H1 (cell line): ENCODE data around the gene DPYD. TPM values are rescaled to one million over a fixed set of nuclear protein-coding genes. Genes with fewer than 3 reads are reported as not detected.

Source experiments
- CTCF ChIA-PET: fragments of 300-600 bp; sonication (Branson Sonifier 250); formaldehyde crosslinking; loops from one replicate; lab custom pipeline; 2021; ENCODE audit not compliant: partially characterized antibody; lab: Charles Lee
- POLR2A ChIA-PET: fragments of 300-600 bp; sonication (Branson Sonifier 250); formaldehyde crosslinking; loops from one replicate; lab custom pipeline; 2021; ENCODE audit warnings: inconsistent platforms; ENCODE audit not compliant: partially characterized antibody; lab: Charles Lee
- DNase-seq, 2 experiments: peaks; one replicate each; pipeline versions ENCODE4 v3.0.0 to v3.0.0-alpha.2; 2010 to 2022; ENCODE audit warnings: low spot score in 2 of 2, low read depth in 1 of 2, mixed read lengths in 1 of 2
- FAIRE-seq: peaks from 2 replicates; lab custom pipeline; 2011; peaks lifted over from hg19 to GRCh38; lab: Jason Lieb, UNC
- H2AFZ ChIP-seq: 2 replicates; pipeline ENCODE4 v1.8.1; 2012; ENCODE audit warnings: low read length, inconsistent platforms
- H2AK5ac ChIP-seq: 2 replicates; pipeline ENCODE4 v1.6.1; 2013; ENCODE audit warnings: low read depth, low read length
- H2BK120ac ChIP-seq: replicated peaks from 2 replicates; pipeline ENCODE3; 2013; ENCODE audit warnings: low read depth, low read length, inconsistent platforms
- H2BK12ac ChIP-seq: 2 replicates; pipeline ENCODE4 v1.6.1; 2013; ENCODE audit warnings: low read depth, low read length
- H2BK15ac ChIP-seq: 2 replicates; pipeline ENCODE4 v1.6.1; 2013; ENCODE audit warnings: low read length
- H2BK20ac ChIP-seq: 2 replicates; pipeline ENCODE4 v1.6.1; 2013; ENCODE audit warnings: low read length
- H2BK5ac ChIP-seq: 2 replicates; pipeline ENCODE4 v1.6.1; 2013; ENCODE audit warnings: low read depth, low read length
- H3K14ac ChIP-seq: 2 replicates; pipeline ENCODE4 v1.6.1; 2013; ENCODE audit warnings: inconsistent platforms; ENCODE audit not compliant: insufficient read length
- H3K18ac ChIP-seq: 2 replicates; pipeline ENCODE4 v1.6.1; 2013; ENCODE audit warnings: low read length; ENCODE audit errors: extremely low read depth
- H3K23ac ChIP-seq: 2 replicates; pipeline ENCODE4 v1.6.1; 2013; ENCODE audit warnings: inconsistent platforms; ENCODE audit not compliant: insufficient read length
- H3K23me2 ChIP-seq: 2 replicates; pipeline ENCODE4 v1.6.1; 2013; ENCODE audit warnings: low read depth, low read length
- H3K27ac ChIP-seq: 2 replicates; pipeline ENCODE4 v1.6.1; 2011; ENCODE audit warnings: low read depth, low read length, inconsistent platforms
- H3K27me3 ChIP-seq, 4 experiments: replicated peaks in 1 of 4; 1 replicate in 1 of 4; 2 replicates in 3 of 4; pipeline versions ENCODE4 v1.6.1 to v1.8.1; 2011 to 2013; ENCODE audit warnings: low read length in 3 of 4, mild to moderate bottlenecking in 3 of 4, inconsistent platforms in 2 of 4, mixed read lengths in 2 of 4, moderate library complexity in 1 of 4; ENCODE audit not compliant: control insufficient read depth in 3 of 4, insufficient read depth in 3 of 4; ENCODE audit errors: extremely low read depth in 1 of 4
- H3K36me3 ChIP-seq, 4 experiments: 2 replicates each; pipeline versions ENCODE4 v1.6.1 to v1.8.1; 2011 to 2013; ENCODE audit warnings: mild to moderate bottlenecking in 4 of 4, low read length in 3 of 4, moderate library complexity in 2 of 4, control low read depth in 1 of 4, inconsistent platforms in 1 of 4; ENCODE audit not compliant: insufficient read depth in 4 of 4, control insufficient read depth in 2 of 4
- H3K4ac ChIP-seq: replicated peaks from 2 replicates; pipeline ENCODE3; 2013; ENCODE audit warnings: low read length, low read depth, mixed read lengths, inconsistent platforms; ENCODE audit not compliant: insufficient read length
- H3K4me1 ChIP-seq, 4 experiments: replicated peaks in 1 of 4; 1 replicate in 1 of 4; 2 replicates in 3 of 4; pipeline versions ENCODE4 v1.6.1 to v1.8.1; 2011 to 2013; ENCODE audit warnings: low read length in 3 of 4, inconsistent platforms in 2 of 4, mixed read lengths in 1 of 4; ENCODE audit not compliant: insufficient read depth in 4 of 4, control insufficient read depth in 3 of 4
- H3K4me2 ChIP-seq, 2 experiments: 2 replicates each; pipeline versions ENCODE4 v1.6.1 to v1.8.1; 2011 to 2013; ENCODE audit warnings: low read depth in 2 of 2, low read length in 2 of 2, control low read depth in 1 of 2, inconsistent platforms in 1 of 2, mild to moderate bottlenecking in 1 of 2; ENCODE audit not compliant: insufficient read depth in 1 of 2
- H3K4me3 ChIP-seq, 4 experiments: fragments of 200-600, 300-600 bp in 1 of 4; sonication (generic), shearing (Covaris generic), sonication (Bioruptor Twin) in 1 of 4; 2 replicates each; pipeline versions ENCODE4 v1.5.1 to v1.8.1; 2011 to 2016; ENCODE audit warnings: low read length in 4 of 4, low read depth in 3 of 4, control low read depth in 2 of 4, inconsistent platforms in 2 of 4, mild to moderate bottlenecking in 2 of 4, mixed read lengths in 1 of 4, moderate library complexity in 1 of 4; ENCODE audit not compliant: insufficient read depth in 2 of 4; ENCODE audit errors: extremely low read depth in 1 of 4
- H3K56ac ChIP-seq: replicated peaks from 2 replicates; pipeline ENCODE3; 2013; ENCODE audit warnings: low read depth, mild to moderate bottlenecking, mixed read lengths, low read length, inconsistent platforms; ENCODE audit not compliant: insufficient read length
- H3K79me1 ChIP-seq: 2 replicates; pipeline ENCODE4 v1.6.1; 2013; ENCODE audit warnings: low read depth, low read length, control low read depth
- H3K79me2 ChIP-seq, 2 experiments: 2 replicates each; pipeline versions ENCODE4 v1.6.1 to v1.8.1; 2012 to 2013; ENCODE audit warnings: low read length in 2 of 2, mild to moderate bottlenecking in 2 of 2, inconsistent platforms in 1 of 2; ENCODE audit not compliant: insufficient read depth in 2 of 2, control insufficient read depth in 1 of 2
- H3K9ac ChIP-seq, 4 experiments: replicated peaks in 1 of 4; 1 replicate in 1 of 4; 2 replicates in 3 of 4; pipeline versions ENCODE4 v1.6.1 to v1.8.1; 2011 to 2013; ENCODE audit warnings: low read depth in 3 of 4, low read length in 3 of 4, control low read depth in 2 of 4, mild to moderate bottlenecking in 2 of 4, moderate library complexity in 2 of 4, inconsistent platforms in 1 of 4; ENCODE audit errors: extremely low read depth in 1 of 4
- H3K9me3 ChIP-seq, 2 experiments: 2 replicates each; pipeline versions ENCODE4 v1.6.1 to v1.8.1; 2012 to 2013; ENCODE audit warnings: mild to moderate bottlenecking in 2 of 2, moderate library complexity in 2 of 2, control low read depth in 1 of 2, inconsistent platforms in 1 of 2, low read depth in 1 of 2, low read length in 1 of 2, mixed read lengths in 1 of 2; ENCODE audit not compliant: insufficient read depth in 2 of 2
- H4K20me1 ChIP-seq, 2 experiments: replicated peaks in 1 of 2; 2 replicates each; pipeline versions ENCODE3 to v1.8.1; 2011 to 2013; ENCODE audit warnings: inconsistent platforms in 2 of 2, low read length in 2 of 2, mild to moderate bottlenecking in 1 of 2; ENCODE audit not compliant: insufficient read depth in 2 of 2, control insufficient read depth in 1 of 2
- H4K5ac ChIP-seq: 2 replicates; pipeline ENCODE4 v1.6.1; 2013; ENCODE audit warnings: low read length, low read depth, mixed read lengths, inconsistent platforms; ENCODE audit not compliant: insufficient read length
- H4K8ac ChIP-seq: 2 replicates; pipeline ENCODE4 v1.8.0; 2013; ENCODE audit warnings: mild to moderate bottlenecking, moderate library complexity, low read length, inconsistent platforms; ENCODE audit not compliant: insufficient read depth; ENCODE audit errors: extremely low read depth
- H4K91ac ChIP-seq: replicated peaks from 2 replicates; pipeline ENCODE3; 2013; ENCODE audit warnings: low read length, mixed read lengths, inconsistent platforms; ENCODE audit not compliant: insufficient read length
- BACH1 ChIP-seq: IDR thresholded peaks from 2 replicates; pipeline ENCODE4 v1.6.1; 2012; ENCODE audit warnings: low read length, improper control_type of control experiment
- CBX8 ChIP-seq: fragments of 300-800, 300-1000 bp; sonication (generic); IDR thresholded peaks from 2 replicates; pipeline ENCODE4 v1.7.1; 2016; ENCODE audit warnings: low read depth, low read length, borderline replicate concordance
- EGR1 ChIP-seq: IDR thresholded peaks from 2 replicates; pipeline ENCODE4 v1.6.1; 2011; ENCODE audit warnings: low read depth, low read length, borderline replicate concordance
- RXRA ChIP-seq: IDR thresholded peaks from 2 replicates; pipeline ENCODE4 v1.6.1; 2011; ENCODE audit warnings: low read depth, mild to moderate bottlenecking, low read length, moderate library complexity; ENCODE audit not compliant: insufficient read depth
- WGBS, 2 experiments: shearing (Covaris generic) in 1 of 2; methylation state at CpG; one replicate each; pipeline versions ENCODE4 v1.1.6 to v1.1.7; 2013 to 2015; ENCODE audit warnings: low lambda C conversion rate in 2 of 2, mixed read lengths in 2 of 2, inconsistent platforms in 1 of 2, low coverage in 1 of 2, missing lambda C conversion rate in 1 of 2; ENCODE audit not compliant: insufficient replicate concordance in 2 of 2, insufficient coverage in 1 of 2, insufficient read length in 1 of 2; ENCODE audit errors: extremely low coverage in 1 of 2, missing lambda C conversion rate in 1 of 2; 5-methylcytosine and 5-hydroxymethylcytosine counted together
- polyA plus RNA-seq, 7 experiments: library from polyadenylated mRNA; depleted of rRNA in 3 of 7; stranded (reverse) in 5 of 7; unstranded in 2 of 7; fragments of >200 nt in 5 of 7; fragments of 200-250 nt in 2 of 7; gene quantifications; 1 replicate in 5 of 7; 2 replicates in 1 of 7; 4 replicates in 1 of 7; pipeline versions ENCODE4 v1.2.1 to v1.2.3, GENCODE V29; 2011 to 2013; ENCODE audit warnings: missing spikeins in 2 of 7, mixed read lengths in 2 of 7
- total RNA-seq: library from RNA; stranded (reverse); fragmentation: NEBNext Ultra II Directional; extraction: Animal tissue kit (Norgen Biotek cat#: 25700); gene quantifications from 2 replicates; pipeline ENCODE4 v1.2.1, GENCODE V29; 2021

DPYD gene
- total and polyA plus RNA-seq, 2 of the 8 experiments (the other 6 are each of a cell fraction or from before 2014, with no cell fraction given), result 0.29 to 0.73 TPM

- no peak for DNase-seq
- ChIA-PET POLR2A (no interaction called here), CTCF (interaction anchor here (1.1 kb wide), 2 partner anchors 15 to 267 kb away, joined by 4 to 6 read pairs; no protein-coding TSS in a partner anchor)
- H3K56ac ChIP-seq, result no peak overlapping the region
- no peaks in the 10 kb centered on the region for H3K79me1 ChIP-seq
- no peak overlapping the region for H3K4me2 ChIP-seq
- no peak overlapping the region for H4K91ac ChIP-seq
- H3K36me3 ChIP-seq, result no peaks in the 10 kb centered on the region
- no peak overlapping the region for H3K23ac ChIP-seq
- no peaks in the 10 kb centered on the region for H3K4me1 ChIP-seq
- H2BK12ac ChIP-seq, result no peak overlapping the region
- H3K79me2 ChIP-seq, result no peaks in the 10 kb centered on the region
- no peak overlapping the region for H2BK5ac ChIP-seq
- H2BK120ac ChIP-seq, result no peak overlapping the region
- no peak overlapping the region for H4K5ac ChIP-seq
- H3K23me2 ChIP-seq, result no peaks in the 10 kb centered on the region; the same call in 1 of the 2 replicates
- no peak overlapping the region for H4K8ac ChIP-seq
- H2BK20ac ChIP-seq, result no peak overlapping the region
- H2BK15ac ChIP-seq, result no peak overlapping the region
- no peak overlapping the region for H3K9ac ChIP-seq
- no peak overlapping the region for H3K27ac ChIP-seq
- no peaks in the 10 kb centered on the region for H4K20me1 ChIP-seq
- FAIRE-seq, result no peak
- H3K9me3 ChIP-seq, result no peaks in the 10 kb centered on the region
- no peak overlapping the region for H3K14ac ChIP-seq
- H3K4ac ChIP-seq, result no peak overlapping the region
- H2AK5ac ChIP-seq, result no peak overlapping the region
- no peaks in the 10 kb centered on the region for H3K27me3 ChIP-seq
- H2AFZ ChIP-seq, result no peak overlapping the region
- H3K4me3 ChIP-seq, result no peak overlapping the region
- WGBS, 2 experiments, result 96% methylated on average over 1 of the region's 1 CpG; no CpG with 5 or more reads in 1 of the 2 experiments
- H3K18ac ChIP-seq, result no peak overlapping the region
- TF ChIP-seq BACH1 (no peak), RXRA (no peak), EGR1 (no peak), CBX8 (no peak)
Observed at GRCh38 chr1:97258597-97258996, 662.2 kb downstream of the DPYD start.
